Measurements from ENCODE around the gene MFN2.

DNA sequence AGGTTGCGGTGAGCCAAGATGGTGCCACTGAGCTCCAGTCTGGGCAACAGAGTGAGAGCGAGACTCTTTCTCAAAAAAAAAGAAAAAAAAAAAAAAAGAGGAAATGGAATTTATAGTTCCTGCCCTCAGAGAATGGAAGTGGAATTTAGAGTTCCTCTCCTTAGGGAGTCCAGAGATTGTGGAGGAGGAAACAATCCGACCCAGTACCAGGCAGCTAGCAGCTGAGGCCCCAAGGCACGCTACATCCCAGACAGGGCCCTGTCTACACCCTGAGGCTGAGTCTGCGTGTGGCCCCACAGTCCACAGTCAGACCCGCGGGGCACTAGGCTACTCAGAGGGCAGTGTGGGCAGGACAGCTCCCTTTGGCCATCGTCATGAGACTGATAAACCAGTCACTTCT is 1.9 kb upstream of the MFN2 start:
- TF ChIP-seq, protein P1, sequence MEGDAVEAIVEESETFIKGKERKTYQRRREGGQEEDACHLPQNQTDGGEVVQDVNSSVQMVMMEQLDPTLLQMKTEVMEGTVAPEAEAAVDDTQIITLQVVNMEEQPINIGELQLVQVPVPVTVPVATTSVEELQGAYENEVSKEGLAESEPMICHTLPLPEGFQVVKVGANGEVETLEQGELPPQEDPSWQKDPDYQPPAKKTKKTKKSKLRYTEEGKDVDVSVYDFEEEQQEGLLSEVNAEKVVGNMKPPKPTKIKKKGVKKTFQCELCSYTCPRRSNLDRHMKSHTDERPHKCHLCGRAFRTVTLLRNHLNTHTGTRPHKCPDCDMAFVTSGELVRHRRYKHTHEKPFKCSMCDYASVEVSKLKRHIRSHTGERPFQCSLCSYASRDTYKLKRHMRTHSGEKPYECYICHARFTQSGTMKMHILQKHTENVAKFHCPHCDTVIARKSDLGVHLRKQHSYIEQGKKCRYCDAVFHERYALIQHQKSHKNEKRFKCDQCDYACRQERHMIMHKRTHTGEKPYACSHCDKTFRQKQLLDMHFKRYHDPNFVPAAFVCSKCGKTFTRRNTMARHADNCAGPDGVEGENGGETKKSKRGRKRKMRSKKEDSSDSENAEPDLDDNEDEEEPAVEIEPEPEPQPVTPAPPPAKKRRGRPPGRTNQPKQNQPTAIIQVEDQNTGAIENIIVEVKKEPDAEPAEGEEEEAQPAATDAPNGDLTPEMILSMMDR (IDR thresholded peaks at IDR 0.05), result no peak
- TF ChIP-seq POLR2A (IDR thresholded peaks at IDR 0.05), result no peak
